Measurements from ENCODE around the gene C1GALT1. TPM values are rescaled to one million over a fixed set of nuclear protein-coding genes. Genes with fewer than 3 reads are reported as not detected.

Gene C1GALT1
- total RNA-seq, 1 donor from 2014 or later: 31.1 TPM

GRCh38 chr7:7290429-7291122 is 108.2 kb downstream of the C1GALT1 start:
- DNase-seq (ENCODE audit: low read depth) (no peak), FAIRE-seq (no peak)
- H3K4me3 ChIP-seq (ENCODE audit: low read depth, low read length): no peak overlapping the region
- H3K27me3 ChIP-seq (ENCODE audit: control insufficient read depth, insufficient read depth, low read length): no peaks in the 10 kb centered on the region
- H3K36me3 ChIP-seq (ENCODE audit: control insufficient read depth, insufficient read depth, low read length): no peaks in the 10 kb centered on the region
- no peak for TF ChIP-seq CTCF (IDR thresholded peaks at IDR 0.05; ENCODE audit: insufficient read depth, low read length, severe bottlenecking)

- H3K27me3 ChIP-seq (ENCODE audit: control insufficient read depth, insufficient read depth, low read length): no peaks in the 10 kb centered on the region
- no peaks in the 10 kb centered on the region for H3K36me3 ChIP-seq (ENCODE audit: control insufficient read depth, insufficient read depth, low read length)
- DNase-seq (ENCODE audit: low read depth) (no peak), FAIRE-seq (no peak)
- no peak for TF ChIP-seq CTCF (IDR thresholded peaks at IDR 0.05; ENCODE audit: insufficient read depth, low read length, severe bottlenecking)
- H3K4me3 ChIP-seq (ENCODE audit: low read depth, low read length): no peak overlapping the region
Observed at GRCh38 chr7:7292085-7292484, 109.7 kb downstream of the C1GALT1 start.

- no peak for FAIRE-seq
- no peaks in the 10 kb centered on the region for H3K27me3 ChIP-seq (ENCODE audit: control insufficient read depth, insufficient read depth, low read length)
- no peaks in the 10 kb centered on the region for H3K36me3 ChIP-seq (ENCODE audit: control insufficient read depth, insufficient read depth, low read length)
- no peak overlapping the region for H3K4me3 ChIP-seq (ENCODE audit: low read depth, low read length)
- TF ChIP-seq CTCF (IDR thresholded peaks at IDR 0.05; ENCODE audit: insufficient read depth, low read length, severe bottlenecking): no peak
- no peak for DNase-seq (ENCODE audit: low read depth)
Observed at GRCh38 chr7:7292608-7293007, 110.3 kb downstream of the C1GALT1 start.

- TF ChIP-seq CTCF (IDR thresholded peaks at IDR 0.05; ENCODE audit: insufficient read depth, low read length, severe bottlenecking): no peak
- no peak overlapping the region for H3K4me3 ChIP-seq (ENCODE audit: low read depth, low read length)
- FAIRE-seq (no peak), DNase-seq (ENCODE audit: low read depth) (no peak)
- H3K36me3 ChIP-seq (ENCODE audit: control insufficient read depth, insufficient read depth, low read length): no peaks in the 10 kb centered on the region
- no peaks in the 10 kb centered on the region for H3K27me3 ChIP-seq (ENCODE audit: control insufficient read depth, insufficient read depth, low read length)
Observed at GRCh38 chr7:7293092-7293491, 110.7 kb downstream of the C1GALT1 start.

GRCh38 chr7:7294911-7295310 is 112.6 kb downstream of the C1GALT1 start:
- Histone ChIP-seq H3K27me3 (ENCODE audit: control insufficient read depth, insufficient read depth, low read length) (no peaks in the 10 kb centered on the region), H3K4me3 (ENCODE audit: low read depth, low read length) (no peak overlapping the region), H3K36me3 (ENCODE audit: control insufficient read depth, insufficient read depth, low read length) (no peaks in the 10 kb centered on the region)
- DNase-seq (ENCODE audit: low read depth) (no peak), FAIRE-seq (no peak)
- TF ChIP-seq CTCF (IDR thresholded peaks at IDR 0.05; ENCODE audit: insufficient read depth, low read length, severe bottlenecking): no peak
